GM18526 (cell line): ENCODE data around the gene TBC1D10B.
A peak's percentile ranks its signal among the peaks of the same experiment; 100 is the strongest.

Experiments used
- POLR2A ChIP-seq: IDR thresholded peaks from 3 replicates; pipeline ENCODE4 v1.6.1; 2011; ENCODE audit not compliant: insufficient read length; ENCODE audit errors: extremely low read depth

TBC1D10B gene

DNA sequence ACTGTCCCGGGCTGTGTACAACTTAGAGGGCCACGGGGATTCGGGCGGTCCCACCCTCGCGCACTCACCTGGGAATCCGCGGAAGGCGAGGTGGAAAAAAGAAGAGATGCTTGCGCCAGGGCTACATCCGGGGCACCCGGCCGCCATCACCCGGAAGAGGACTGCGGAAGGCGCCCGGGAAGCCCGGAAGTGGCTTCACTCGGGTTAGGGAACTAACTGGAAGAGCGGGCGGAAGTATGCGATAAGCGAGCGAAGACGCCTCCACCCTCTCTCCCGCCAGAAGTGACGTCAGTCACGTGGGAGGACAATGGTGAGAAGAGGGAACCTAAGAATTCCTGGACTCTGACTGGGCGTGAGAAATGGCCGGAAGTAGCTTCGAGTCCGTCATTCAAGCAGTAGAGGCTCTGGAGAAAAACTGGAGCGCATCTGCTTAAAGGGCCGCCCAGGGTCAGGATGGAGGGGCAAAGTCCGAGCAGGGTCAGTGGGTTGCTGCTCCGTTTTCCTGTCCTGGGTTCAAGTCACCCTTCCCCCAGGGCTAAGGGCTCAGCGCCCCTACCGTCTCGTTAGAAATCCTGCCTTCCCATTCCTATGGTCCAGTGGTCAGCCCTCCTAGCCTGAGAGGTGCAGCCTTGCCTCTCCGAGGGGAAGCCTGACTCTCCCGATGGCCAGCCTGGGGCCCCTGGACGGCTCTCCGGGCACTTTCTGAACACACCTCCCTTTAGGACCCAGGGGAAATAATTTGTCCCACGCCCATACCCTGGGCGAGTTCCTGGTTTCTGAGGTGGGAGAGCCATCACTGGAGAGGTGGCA is 14.9 kb downstream of the TBC1D10B start, which contains the start of gene CD2BP2:
TSS of gene CD2BP2 (minus strand) at position 165 of the 810 bp plus-strand sequence. CDS start 627 bp downstream, outside the sequence.
- TF ChIP-seq POLR2A: peak; percentile 58

DNA sequence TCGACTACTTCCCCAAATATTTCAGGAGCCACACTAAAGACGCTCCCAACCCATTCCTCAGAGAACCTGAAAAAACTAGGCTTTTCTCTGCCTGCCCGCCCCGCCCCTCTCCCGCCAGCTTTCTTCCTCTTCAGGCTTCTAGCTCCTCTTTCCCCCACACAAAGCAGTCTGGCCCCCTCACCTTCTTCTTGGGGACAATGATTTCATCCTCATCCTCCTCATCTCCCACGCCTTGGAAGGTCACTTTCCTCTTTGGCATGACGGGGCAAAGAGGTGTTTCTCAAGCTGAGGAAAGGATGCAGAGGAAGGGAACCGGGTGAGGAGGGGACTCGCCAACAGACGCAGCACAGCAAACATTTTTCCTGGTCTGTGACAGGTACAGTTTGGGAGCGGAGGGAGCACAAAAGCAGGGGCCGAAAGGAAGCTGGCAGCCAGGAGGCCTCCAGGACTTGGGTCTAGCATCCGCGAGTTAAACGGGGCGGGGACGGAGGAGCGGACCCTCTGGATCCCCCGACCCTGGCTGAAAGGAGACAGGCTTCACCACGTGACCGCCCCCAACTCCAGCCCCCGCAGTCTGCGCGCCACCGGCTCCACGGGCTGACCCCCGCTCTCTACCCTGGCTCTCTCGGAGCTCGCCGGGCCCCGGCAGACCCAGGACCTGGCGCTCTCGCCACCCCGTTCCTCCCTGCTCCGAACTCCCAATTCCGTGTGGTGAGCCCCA is 15.7 kb downstream of the TBC1D10B start:
- TF ChIP-seq POLR2A: no peak

- no peak for TF ChIP-seq POLR2A
Observed at GRCh38 chr16:30353438-30354129, 16.7 kb downstream of the TBC1D10B start.

DNA sequence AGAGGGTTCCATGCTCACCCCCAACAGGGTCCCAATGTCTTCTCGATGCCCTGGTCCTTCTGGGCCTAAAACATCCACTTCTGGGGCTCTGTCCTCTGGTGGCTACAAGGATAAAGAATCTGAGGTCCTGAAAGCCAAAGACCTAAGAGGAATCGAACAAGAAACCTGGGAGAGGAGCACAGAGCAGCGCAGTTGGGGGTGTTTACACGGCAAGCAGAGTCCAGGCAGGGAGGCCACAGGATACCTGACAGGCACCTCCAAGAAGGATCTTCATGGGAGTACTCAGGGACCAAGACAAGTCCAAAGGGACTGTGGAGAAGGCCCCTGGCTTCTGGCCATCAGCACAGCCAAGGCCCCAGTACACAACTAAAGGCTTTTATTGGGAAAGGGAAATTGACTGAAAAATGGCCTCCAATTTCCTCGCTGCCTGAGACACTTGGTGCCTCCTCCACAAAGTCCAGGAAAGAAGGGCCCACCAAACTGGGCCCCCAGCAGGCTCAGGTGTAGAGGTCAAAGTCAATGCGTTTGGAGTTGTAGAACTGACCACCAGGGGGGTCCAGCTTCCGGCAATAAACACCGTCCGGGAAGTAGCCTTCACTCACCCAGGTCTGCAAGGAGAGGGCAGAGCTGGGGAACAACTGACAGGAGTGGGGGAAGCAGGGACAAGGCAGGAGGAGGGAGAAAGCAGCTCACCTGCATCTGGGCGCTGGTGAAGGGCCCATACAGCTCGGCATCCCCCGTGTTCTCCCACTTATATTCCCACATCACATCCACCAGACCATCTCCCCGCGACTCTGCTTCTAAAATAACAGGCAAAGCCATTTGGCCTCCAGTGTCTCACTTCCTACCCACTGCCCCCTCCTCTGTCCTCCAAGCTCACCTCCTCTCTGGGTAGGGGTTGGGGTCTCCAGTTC is 17.5 kb downstream of the TBC1D10B start:
- no peak for TF ChIP-seq POLR2A

GRCh38 chr16:30351586-30352419 is 18.5 kb downstream of the TBC1D10B start:
- TF ChIP-seq POLR2A: no peak

- no peak for TF ChIP-seq POLR2A
Observed at GRCh38 chr16:30351001-30351441, 19.3 kb downstream of the TBC1D10B start.

DNA sequence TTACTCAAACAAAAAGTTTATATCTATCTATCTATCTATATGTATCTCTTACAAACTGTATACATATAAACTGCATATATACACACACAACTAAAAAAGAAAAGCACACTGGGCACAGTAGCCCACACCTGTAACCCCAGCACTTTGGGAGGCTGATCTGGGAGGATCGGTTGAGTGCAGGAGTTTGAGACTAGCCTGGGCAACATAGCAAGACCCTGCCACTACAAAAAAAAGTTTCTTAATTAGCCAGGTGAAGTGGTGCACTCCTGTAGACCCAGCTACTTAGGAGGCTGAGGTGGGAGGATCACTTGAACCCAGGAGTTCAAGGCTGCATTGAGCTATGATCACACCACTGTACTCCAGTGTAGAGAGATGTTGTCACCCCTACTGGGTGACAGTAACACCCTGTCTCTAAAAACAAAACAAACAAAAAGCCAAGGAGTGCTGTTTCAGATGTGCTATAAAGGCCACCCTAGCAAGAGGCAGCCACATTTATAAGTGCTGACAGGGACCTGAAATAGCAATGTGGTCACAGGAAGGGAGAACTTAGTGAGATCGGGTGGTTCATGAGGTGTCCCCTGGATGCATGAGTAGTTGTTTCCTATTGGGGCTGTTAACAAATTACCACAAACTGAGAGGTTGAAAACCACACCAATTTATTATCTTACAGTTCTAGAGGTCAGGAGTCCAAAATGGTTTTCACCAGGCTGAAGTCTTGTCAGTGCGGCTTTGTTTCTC is 20.0 kb downstream of the TBC1D10B start:
- TF ChIP-seq POLR2A: no peak

DNA sequence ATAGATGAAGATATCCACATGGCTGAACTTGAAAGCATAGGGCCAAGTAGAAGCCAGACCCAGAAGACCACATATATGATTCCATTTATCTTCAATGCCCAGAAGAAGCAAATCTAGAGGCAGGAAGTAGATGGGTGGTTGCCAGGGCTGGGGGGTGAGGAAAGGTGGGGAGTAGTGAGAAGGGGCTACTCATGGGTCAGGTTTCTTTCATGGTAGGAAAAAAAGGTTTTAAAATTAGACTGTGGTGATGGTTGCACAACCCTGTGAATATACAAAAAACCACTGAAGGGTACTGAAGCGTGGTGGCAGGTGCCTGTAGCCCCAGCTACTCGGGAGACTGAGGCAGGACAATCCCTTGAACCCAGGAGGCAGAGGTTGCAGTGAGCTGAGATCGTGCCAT is 20.6 kb downstream of the TBC1D10B start:
- TF ChIP-seq POLR2A: no peak

GRCh38 chr16:30348929-30349328 is 21.4 kb downstream of the TBC1D10B start:
- no peak for TF ChIP-seq POLR2A

DNA sequence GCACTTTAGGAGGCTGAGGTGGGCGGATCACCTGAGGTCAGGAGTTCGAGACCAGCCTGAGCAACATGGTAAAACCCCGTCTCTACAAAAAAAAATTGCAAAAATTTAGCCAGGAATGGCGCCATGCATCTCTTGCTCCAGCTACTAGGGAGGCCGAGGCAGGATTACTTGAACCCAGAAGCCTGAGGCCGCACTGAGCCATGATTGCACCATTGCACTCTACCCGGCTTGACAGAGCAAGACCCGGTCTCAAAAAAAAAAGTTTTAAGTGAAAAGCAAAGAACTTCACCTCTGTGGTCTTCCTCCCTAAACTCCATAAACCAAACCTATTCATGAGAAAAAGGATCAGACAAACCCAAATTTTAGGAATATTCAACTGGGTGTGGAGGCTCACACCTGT is 22.2 kb downstream of the TBC1D10B start:
- TF ChIP-seq POLR2A: no peak

- TF ChIP-seq POLR2A: no peak
Observed at GRCh38 chr16:30346286-30346685, 24.0 kb downstream of the TBC1D10B start.

GRCh38 chr16:30342751-30343490 is 27.4 kb downstream of the TBC1D10B start:
- TF ChIP-seq POLR2A: no peak
